ENCODE results near the gene LENG9.
A peak's percentile ranks its signal among the peaks of the same experiment; 100 is the strongest.
"Not testable (repeated sequence)": the region's sequence is repeated elsewhere in the genome, so short reads cannot be mapped to it uniquely, and the experiment has no call there.

LENG9 gene

DNA sequence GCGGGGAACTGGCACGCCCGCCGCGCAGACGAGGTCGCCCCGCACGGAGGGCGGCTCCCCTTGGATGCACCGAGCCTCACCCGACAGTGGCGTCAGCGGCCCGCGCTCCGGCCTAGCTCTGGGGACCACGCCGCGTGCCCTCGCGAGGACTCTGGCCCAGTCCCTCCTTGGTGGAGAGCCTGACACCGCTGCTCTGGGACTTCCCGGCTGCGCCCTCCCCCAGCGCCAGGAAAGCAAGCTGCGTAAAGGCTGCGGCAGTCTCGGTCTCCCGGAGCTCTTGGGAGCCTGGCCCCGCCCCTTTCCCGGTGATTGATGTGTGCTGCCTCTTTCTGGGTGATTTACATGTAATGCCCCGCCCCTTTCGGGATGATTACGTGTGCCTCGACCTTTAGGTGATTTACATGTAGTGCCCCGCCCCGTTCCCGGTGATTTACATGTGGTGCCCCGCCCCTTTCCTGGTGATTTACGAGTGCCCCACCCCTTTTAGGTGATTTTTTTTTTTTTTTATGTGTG is at the start of gene LENG9:
LENG9 (minus strand) TSS at position 248 of the 513 bp plus-strand sequence. CDS start 252 bp downstream, outside the sequence.
- no peak for DNase-seq (ENCODE audit: low spot score)

DNA sequence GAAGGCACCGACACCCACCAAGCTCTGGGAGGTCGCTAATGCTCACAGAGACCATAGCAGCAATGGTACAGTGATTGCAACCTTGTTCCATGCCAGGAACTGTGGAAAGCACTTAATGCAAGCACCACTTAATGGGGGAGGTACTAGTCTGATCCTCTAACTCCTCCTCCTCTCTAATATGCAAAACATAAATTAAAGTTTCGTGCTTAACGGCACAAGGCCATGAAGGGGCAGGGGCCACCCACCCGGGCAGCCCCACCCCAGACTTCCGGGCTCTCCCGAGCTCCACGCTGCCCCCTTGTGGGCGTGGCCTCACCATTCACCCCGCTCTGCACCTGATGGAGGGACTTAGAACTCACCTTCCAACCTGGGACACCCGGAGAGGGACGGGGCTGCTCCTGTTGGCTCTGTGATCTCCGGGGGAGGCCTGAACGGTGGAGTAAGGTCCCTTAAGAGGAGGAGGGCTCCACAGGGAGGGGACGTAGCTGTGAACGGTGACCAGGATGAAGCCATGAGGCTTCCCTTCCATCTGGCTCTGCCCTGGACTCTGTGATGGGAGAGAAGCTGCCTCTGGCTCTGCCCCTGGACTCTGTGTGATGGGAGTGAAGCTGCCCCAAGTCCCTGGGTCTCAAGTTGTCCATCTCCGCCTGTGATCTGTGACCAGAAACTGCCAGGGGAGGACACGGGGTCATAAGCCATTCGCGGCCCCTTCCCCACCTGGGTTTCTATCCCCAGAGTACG is 45.8 kb upstream of the LENG9 start:
- DNase-seq (ENCODE audit: low spot score), result not testable (repeated sequence)

- not testable (repeated sequence) for DNase-seq (ENCODE audit: low spot score)
Observed at GRCh38 chr19:54508487-54508886, 44.9 kb upstream of the LENG9 start.

- no peak for DNase-seq (ENCODE audit: low spot score)
Observed at GRCh38 chr19:54507824-54508223, 44.2 kb upstream of the LENG9 start.

- DNase-seq (ENCODE audit: low spot score), result not testable (repeated sequence)
Observed at GRCh38 chr19:54507038-54507717, 43.6 kb upstream of the LENG9 start.

DNA sequence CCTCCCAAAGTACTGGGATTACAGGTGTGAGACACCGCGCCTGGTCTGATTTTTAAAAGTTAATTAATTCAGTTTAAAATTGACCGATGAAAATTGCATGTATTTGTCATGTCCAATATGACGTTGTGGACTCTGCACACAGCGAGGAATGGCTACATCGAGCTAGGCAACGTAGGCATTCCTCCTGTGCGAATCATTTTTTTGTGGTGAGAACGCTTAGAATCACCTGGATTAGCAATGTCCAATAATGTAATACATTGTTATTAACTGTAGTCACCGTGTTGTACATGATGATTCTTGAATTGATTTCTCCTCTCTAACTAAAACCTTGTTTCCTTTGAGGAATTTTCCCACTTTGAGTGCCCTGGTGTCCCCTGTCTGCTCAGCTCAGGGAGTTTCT is 42.5 kb upstream of the LENG9 start:
- no peak for DNase-seq (ENCODE audit: low spot score)

GRCh38 chr19:54505542-54505941 is 42.0 kb upstream of the LENG9 start:
- not testable (repeated sequence) for DNase-seq (ENCODE audit: low spot score)

GRCh38 chr19:54502518-54503048 is 39.0 kb upstream of the LENG9 start, which contains the start of gene LAIR2:
LAIR2 (plus strand) TSS chr19:54502831; CDS start chr19:54502919, 88 bp downstream.
- no peak for DNase-seq (ENCODE audit: low spot score)

- DNase-seq (ENCODE audit: low spot score), result not testable (repeated sequence)
Observed at GRCh38 chr19:54498451-54498772, 34.8 kb upstream of the LENG9 start.

- DNase-seq (ENCODE audit: low spot score), result not testable (repeated sequence)
Observed at GRCh38 chr19:54497747-54498450, 34.3 kb upstream of the LENG9 start.

- not testable (repeated sequence) for DNase-seq (ENCODE audit: low spot score)
Observed at GRCh38 chr19:54495284-54495683, 31.7 kb upstream of the LENG9 start.

GRCh38 chr19:54493967-54494585 is 30.5 kb upstream of the LENG9 start:
- no peak for DNase-seq (ENCODE audit: low spot score)

- not testable (repeated sequence) for DNase-seq (ENCODE audit: low spot score)
Observed at GRCh38 chr19:54493056-54493455, 29.5 kb upstream of the LENG9 start.

DNA sequence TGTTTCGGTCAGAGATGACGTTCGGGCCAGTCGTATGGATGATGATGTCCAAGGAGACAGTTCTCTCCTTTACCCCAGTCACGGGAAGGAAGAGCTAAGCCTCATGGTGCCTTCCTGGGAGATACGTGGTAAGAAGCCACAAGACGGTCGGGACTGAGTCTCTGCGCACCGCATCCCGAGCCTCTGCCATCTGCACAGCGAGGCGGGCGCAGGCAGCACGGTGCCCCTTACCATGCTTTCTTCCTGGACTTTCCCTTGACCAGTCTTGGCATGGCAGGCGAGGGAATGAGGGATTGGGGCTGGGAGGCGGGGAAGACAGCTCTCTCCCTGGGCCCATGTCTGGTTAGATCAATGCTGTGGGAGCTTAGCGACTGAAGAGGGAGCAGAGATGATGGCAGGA is 29.0 kb upstream of the LENG9 start:
- no peak for DNase-seq (ENCODE audit: low spot score)

- DNase-seq (ENCODE audit: low spot score), result no peak
Observed at GRCh38 chr19:54489766-54490165, 26.2 kb upstream of the LENG9 start.

DNA sequence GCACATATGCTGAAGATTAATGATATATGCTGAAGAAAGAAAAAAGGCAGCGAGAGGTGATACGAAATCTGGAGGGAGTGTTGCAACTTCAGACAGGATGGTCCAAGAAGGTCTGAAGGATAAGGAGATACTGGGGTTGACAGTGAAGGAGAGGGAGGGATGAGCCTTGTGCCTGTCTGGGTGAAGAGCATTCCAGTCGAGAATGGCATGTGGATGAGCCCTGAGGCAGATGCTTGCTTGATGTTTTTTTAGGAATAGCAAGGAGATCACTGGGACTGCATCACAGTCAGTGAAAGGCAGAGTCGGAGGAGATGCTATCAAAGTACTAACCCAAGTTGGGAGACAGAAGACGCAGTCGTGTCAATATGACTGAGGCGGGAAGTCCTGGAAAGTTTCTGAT is 25.8 kb upstream of the LENG9 start:
- no peak for DNase-seq (ENCODE audit: low spot score)

- DNase-seq (ENCODE audit: low spot score), result no peak
Observed at GRCh38 chr19:54485851-54486250, 22.3 kb upstream of the LENG9 start.

GRCh38 chr19:54484451-54484850 is 20.9 kb upstream of the LENG9 start:
- no peak for DNase-seq (ENCODE audit: low spot score)

GRCh38 chr19:54482889-54483288 is 19.3 kb upstream of the LENG9 start:
- DNase-seq (ENCODE audit: low spot score), result no peak

GRCh38 chr19:54481326-54481930 is 17.9 kb upstream of the LENG9 start:
- peak; percentile 77 for DNase-seq (ENCODE audit: low spot score)

GRCh38 chr19:54480051-54480450 is 16.5 kb upstream of the LENG9 start:
- DNase-seq (ENCODE audit: low spot score), result no peak

Measured in NAMALWA (cell line).